ENCODE data around the gene SYTL2.
"Not testable (repeated sequence)": the region's sequence is repeated elsewhere in the genome, so short reads cannot be mapped to it uniquely, and the experiment has no call there.

The SYTL2 gene

GRCh38 chr11:85698195-85698594 is 112.7 kb downstream of the SYTL2 start:
- DNase-seq (ENCODE audit: low spot score): no peak
- FAIRE-seq: no peak

GRCh38 chr11:85697747-85698146 is 113.2 kb downstream of the SYTL2 start:
- no peak for DNase-seq (ENCODE audit: low spot score)
- no peak for FAIRE-seq

- FAIRE-seq (no peak), DNase-seq (ENCODE audit: low spot score) (no peak)
These were observed 115.4 kb downstream of the SYTL2 start for GRCh38 chr11:85695546-85695945.

GRCh38 chr11:85694385-85694980 is 116.5 kb downstream of the SYTL2 start:
- DNase-seq (ENCODE audit: low spot score) (peak; percentile 14), FAIRE-seq (no peak)

- FAIRE-seq (no peak), DNase-seq (ENCODE audit: low spot score) (no peak)
These were observed 125.0 kb downstream of the SYTL2 start, which contains the start of gene CCDC89 for GRCh38 chr11:85685820-85686459. Gene CCDC89, minus strand, starts transcription at chr11:85686195. Its CDS starts 65 bp downstream, at chr11:85686130.

- FAIRE-seq (no peak), DNase-seq (ENCODE audit: low spot score) (no peak)
These were observed 125.7 kb downstream of the SYTL2 start for GRCh38 chr11:85685125-85685819.

GRCh38 chr11:85682330-85683305 is 128.3 kb downstream of the SYTL2 start:
- FAIRE-seq (peak; percentile 74), DNase-seq (ENCODE audit: low spot score) (peak; percentile 89)

GRCh38 chr11:85680897-85681296 is 130.0 kb downstream of the SYTL2 start:
- FAIRE-seq (no peak), DNase-seq (ENCODE audit: low spot score) (no peak)

GRCh38 chr11:85679576-85679975 is 131.4 kb downstream of the SYTL2 start:
- no peak for FAIRE-seq
- no peak for DNase-seq (ENCODE audit: low spot score)

GRCh38 chr11:85673393-85673792 is 137.5 kb downstream of the SYTL2 start:
- DNase-seq (ENCODE audit: low spot score) (no peak), FAIRE-seq (no peak)

GRCh38 chr11:85672105-85672902 is 138.6 kb downstream of the SYTL2 start:
- DNase-seq (ENCODE audit: low spot score) (no peak), FAIRE-seq (no peak)

- DNase-seq (ENCODE audit: low spot score); FAIRE-seq: not testable (repeated sequence)
These were observed 139.8 kb downstream of the SYTL2 start for GRCh38 chr11:85670949-85671663.

- FAIRE-seq (no peak), DNase-seq (ENCODE audit: low spot score) (no peak)
These were observed 142.8 kb downstream of the SYTL2 start for GRCh38 chr11:85668157-85668556.

GRCh38 chr11:85666687-85667086 is 144.3 kb downstream of the SYTL2 start:
- FAIRE-seq (no peak), DNase-seq (ENCODE audit: low spot score) (no peak)

GRCh38 chr11:85665733-85666132 is 145.2 kb downstream of the SYTL2 start:
- FAIRE-seq (no peak), DNase-seq (ENCODE audit: low spot score) (no peak)

- DNase-seq (ENCODE audit: low spot score) (peak; percentile 94), FAIRE-seq (no peak)
These were observed 146.1 kb downstream of the SYTL2 start, which contains the start of gene CREBZF for GRCh38 chr11:85664615-85665481. Gene CREBZF, minus strand, starts transcription at chr11:85665129. Its CDS starts 254 bp downstream, at chr11:85664875.

GRCh38 chr11:85663753-85664614 is 147.0 kb downstream of the SYTL2 start:
- no peak for FAIRE-seq
- peak; percentile 76 for DNase-seq (ENCODE audit: low spot score)
